HG03442 (cell line): ENCODE measurements around the gene DNAJC5G.
"Not testable (repeated sequence)": the region's sequence is repeated elsewhere in the genome, so short reads cannot be mapped to it uniquely, and the experiment has no call there.

Experiments
- ATAC-seq: cut with Tn5 transposase; IDR thresholded peaks from one replicate; pipeline ENCODE4 v1.9.1; 2021; ENCODE audit warnings: mild to moderate bottlenecking, moderate library complexity; ENCODE audit not compliant: unreplicated experiment

The DNAJC5G gene

DNA sequence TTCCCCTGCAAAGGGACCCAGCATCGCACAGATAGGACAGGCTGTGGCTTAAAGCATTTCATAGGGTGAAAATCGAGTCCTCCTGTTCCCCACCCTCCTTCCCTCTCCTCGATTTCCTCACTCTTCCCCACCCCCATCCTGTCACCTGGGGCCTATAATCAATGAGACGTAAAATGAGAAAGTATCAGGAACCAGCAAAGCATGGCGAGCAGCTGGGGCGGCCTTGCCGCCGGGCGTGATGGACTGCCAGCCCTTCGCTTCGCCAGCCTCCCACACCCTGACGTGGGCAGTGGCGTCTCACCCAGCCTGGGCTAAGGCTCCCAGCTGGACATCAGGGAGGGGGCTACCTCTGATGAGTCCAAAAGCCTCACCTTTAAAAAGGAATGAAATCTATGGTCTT, 23.5 kb upstream of the DNAJC5G start:
- no peak for ATAC-seq

DNA sequence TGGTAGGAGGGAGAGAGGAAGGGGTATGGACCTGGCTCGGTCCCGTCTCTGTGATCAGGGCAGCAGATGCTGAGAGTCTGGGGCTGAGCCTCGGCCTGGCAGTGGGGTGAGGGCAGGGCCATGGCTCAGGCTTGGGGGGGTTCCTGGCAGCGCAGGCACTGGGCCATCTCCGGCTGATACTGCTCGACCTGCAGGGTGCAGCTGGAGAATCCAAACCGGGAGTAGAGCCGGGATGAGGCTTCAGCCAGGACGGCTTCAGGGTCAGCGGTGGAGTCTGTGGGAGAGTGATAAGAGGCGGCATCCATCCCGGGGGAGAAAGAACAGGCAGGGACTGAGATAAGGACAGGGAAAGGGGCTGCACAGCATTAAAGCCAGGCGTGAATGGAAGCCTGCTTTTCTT, 20.0 kb upstream of the DNAJC5G start:
- no peak for ATAC-seq

DNA sequence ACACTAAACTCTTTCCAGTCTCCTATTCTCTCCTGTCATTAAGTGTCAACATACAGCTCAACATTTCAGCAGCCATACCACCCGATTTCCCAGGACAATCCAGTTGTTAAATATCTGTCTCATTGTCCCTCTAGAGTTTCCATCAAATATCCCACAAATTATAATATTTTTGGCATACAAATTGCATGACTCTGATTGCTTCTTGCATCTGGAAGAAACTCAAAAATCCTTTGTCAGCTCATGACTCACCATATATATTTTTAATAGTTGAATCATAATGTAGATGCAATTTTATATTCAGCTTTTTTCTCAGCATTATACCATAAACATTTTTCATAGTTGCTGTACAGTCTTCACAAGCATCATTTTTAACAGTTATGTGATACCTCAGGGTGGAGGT, 19.6 kb upstream of the DNAJC5G start:
- no peak for ATAC-seq

DNA sequence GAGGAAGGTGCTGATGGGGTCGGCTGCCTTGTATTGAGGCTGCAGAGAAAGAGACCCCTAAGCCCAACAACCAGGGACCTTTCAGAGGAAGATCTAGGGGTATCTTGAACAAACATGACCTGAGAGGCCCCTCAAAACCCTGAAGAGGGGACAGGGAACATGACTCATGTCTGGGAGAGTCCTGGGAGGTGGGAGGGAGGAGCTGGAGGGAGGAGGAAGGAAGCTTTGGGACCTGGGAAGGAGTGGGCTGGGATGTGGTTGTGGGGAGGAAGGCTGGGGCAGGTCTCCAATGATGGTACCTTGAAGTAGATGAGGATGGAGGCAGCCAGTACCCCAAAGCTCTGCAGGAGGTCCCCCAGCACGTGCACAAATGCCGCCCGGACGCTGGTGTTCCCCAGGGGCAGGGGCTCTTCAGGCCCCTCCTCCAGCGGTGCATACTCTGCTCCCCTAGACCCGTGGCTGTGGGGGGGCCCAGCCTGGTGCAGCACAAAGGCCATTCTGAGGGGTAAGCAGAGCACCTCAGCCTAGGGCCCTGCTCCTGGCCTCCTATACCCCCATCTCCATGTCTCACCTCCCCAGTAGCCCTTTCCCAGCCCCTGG, 18.3 kb upstream of the DNAJC5G start:
- ATAC-seq: no peak

DNA sequence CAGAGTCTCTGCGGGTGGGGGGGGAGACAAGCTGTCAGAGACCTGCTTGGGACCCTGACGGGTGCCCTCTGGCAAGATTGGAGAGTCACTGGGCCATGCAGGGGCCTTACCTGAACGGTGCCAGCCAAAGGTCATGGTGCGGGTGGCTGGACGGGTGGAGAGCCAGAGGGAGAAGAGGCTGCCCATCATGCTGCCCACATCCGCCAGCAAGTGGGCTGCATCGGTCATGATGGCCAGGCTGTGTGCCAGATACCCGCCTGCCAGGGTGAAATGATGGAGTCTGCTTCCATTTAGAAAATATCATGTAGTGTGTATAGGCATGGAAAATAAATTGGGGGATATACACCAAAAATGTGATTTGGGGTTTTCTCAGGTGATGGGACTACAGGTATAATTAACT, 17.2 kb upstream of the DNAJC5G start:
- ATAC-seq: no peak

DNA sequence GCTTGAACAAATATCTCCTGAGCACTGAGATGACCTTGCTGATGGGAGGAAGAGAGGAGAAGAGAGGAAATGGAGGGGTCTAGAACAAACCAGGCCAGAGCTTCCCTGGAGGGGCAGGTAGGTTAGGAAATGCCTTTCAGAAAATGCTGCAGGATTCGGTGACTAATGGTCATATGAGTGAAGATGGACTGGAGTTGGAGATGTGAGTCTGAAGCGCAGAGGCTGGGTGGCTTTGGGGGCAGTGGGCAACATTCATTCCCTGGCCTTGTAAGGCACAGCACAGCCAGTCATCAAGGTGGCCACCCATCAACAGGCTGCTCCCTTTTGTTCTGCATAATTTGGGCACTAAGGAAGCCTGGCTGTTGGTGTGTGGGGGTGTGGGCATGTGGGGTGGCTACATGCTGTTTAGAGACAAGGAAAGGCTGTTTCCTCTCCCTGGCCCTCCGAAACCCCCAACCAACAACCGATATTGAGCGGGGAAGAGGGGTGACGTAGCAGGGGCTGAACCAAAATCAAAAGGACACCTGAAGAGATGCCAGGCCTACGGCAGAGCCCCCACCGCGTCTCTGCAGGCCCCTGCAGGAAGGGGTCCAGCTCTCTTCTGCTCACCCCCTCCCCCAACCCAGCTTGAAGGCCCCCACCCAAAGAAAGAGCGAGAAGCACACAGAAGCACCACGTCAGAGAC, 13.8 kb upstream of the DNAJC5G start:
- ATAC-seq: no peak

DNA sequence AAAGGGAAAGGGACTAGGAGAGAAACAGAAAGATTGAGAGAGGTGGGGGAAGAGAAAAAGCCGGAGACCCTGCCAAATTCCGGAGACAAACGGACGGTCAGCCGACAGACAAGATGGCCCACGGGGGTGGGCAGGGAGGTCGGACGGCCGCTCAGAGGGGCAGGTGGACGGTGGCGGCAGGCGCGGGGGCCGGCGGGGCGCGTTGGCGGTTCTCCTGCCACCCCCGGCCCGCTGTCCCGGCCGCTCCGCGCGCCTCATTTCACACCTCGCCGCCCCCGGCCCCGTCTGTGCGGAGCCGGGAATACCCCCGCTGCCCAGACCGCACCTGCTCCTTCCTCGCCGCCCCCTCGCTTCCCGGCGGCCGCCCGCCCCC, 13.3 kb upstream of the DNAJC5G start:
- ATAC-seq: no peak

DNA sequence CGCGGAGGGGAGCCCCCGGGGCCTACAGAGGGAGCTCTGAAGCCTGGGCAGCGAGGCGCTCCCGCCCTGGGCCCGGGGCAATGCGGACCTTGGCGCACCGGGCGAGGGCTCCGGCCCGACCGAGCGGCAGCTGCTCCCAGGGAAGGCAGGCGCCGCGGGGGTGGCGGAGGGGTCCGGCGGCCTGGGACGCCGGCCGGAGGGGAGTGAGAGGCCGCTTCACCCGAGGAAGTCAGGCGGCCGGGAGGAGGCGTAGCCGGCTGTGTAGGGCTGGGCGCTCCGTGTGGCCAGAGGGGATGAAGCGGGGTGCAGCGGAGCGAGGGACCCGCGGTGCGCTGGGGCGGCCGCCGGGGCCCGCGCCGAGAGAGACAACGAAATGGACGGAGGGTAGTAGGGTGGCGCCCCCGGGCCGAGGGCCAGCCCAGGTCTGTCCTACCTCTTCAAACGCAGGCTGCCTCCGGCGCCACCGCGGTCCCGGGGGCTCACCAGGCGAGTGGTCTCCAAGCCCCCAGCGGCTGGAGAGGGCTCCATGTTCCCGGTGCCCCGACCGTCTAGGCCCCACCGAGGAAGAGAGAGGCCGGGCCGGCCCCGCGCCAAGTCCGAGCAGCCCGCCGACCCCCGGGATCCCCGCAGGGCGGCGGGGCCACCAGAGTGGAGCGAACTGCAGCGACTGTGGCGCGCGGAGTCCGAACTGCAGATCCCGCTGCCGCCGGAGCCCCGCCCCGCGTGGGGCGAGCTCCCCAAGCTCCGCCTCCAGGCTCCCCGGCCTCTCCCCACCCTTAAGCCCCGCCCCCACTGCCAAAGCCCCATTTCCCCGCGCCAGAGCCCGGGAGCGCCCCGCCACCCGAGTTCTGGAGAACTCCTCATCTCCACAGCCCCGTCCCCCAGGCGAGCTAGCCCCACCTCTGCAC, 12.6 kb upstream of the DNAJC5G start, which contains the start of gene SLC30A3:
SLC30A3 (minus strand) TSS at position 669 of the 908 bp plus-strand sequence; CDS start at position 528, 141 bp downstream.
- peak; percentile 42 for ATAC-seq

DNA sequence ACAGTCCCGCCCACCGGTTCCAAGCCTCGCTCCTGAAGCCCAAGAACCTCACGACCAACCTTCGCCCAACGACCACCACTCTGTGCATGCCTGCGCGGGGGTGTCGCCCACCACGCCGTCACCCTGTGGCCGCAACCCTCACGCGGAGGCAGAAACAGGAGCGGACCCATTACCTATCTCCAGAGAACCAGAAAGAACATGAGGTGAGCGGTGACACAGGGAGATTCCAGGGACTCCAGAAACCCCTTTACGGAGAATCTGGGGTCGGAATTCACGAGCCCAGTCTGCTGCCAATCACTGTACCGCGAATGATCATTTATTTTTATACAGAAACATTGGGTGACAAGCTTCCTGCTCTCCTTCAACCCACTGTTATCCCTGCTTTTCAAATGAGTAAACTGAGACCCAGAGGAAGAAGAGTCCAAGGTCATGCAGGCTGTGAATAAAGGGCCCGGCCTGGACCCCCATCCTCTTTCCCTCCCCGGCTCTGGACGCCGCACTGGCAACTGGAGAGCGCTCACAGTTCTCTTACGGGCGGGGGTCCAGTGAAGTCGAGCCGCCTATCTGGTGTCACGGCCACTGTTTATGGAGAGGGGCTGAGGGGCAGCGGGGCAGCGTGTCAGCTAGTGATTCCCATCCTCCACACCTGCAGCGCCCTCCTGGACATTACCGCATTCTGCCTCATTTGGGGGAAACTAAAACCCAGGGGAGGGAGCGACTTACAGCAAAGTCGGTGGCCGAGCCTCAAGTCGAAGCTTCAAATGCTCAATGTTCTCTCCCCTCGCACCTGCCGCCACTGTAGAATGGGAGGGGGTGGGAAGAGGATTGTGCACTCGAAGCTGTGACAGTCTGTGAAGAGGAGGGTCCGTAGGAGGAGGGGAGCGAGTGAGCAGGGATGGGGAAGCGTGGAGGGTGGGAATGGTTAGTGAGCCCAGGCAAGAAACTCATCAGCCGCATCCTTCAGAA, 11.7 kb upstream of the DNAJC5G start:
- ATAC-seq: no peak

DNA sequence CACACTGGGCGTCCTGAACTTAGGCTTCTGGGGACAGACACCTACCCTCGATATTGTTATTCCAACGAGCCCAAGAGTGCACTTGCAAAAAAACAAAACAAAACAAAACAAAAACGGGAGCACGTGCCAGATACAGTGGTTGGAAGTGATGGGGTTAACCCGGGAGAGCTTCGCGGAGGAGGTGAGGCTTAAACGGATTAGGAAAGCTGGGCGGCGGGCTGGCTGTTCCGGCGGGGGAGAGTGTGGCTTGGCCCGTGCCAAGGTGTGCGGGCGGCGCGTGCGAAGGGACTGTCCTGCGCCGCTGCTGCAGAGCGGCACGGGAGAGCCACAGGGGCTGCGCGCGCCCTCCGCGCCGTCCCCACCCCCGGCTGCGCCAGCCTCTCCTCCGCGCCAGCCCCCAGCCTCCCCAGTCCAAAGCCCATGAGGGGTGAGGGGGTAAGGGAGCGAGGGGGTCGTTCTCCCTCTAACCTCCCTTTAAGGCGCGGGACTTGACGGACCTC, 10.9 kb upstream of the DNAJC5G start:
- ATAC-seq: no peak

DNA sequence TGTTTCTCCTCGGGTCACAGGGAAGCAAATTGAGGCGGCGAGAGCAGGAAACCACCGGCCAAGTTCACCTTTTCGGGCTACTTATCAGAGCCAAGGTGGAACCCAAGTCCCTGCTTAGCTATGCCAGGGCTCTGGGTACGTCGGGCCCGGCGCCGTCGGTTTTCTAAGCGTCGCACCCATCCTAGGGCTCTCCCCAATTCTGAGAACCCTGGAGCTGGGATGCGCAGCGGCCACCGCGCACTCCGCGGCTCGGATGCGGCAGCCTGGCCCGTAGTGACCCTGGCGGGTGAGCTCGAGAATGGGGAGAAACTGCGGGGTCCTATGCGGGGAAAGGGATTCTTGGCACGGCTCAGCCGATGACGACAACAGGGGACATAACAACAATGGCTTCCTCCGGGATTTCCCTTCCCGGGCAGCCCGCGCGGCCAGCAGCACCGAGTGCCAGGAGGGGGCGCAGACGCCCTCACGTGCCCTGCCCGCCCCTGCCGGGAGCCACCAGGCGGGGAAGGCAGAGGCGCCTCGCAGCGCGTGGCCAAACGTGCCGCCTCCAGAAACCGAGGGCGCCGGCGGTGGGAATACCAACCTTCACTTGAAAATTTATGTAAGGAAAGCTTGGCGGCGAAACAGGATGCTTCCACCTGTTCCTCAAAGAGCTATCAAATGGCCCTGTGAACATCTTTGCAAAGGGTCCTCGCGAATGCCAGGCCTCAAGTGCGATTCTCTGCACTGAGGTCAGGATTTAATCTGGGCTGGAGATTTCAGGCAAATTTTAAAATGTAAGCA, 10.3 kb upstream of the DNAJC5G start:
- no peak for ATAC-seq

DNA sequence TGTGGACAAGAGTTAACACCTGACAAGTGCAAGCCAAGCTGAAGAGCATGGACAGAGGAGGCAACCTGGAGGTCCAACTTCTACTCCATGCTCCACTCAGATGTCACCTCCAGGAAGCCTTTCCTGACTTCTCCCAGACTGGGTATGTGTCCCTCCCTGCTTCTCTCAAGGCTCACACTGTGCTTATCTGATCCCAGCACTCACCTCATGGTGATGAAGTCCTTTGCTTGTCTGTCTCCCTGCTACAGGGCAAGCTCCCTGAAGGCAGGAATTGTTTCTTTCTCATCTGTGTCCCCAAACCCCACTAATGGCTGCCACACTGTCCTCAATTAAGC, 9.7 kb upstream of the DNAJC5G start:
- ATAC-seq: no peak

DNA sequence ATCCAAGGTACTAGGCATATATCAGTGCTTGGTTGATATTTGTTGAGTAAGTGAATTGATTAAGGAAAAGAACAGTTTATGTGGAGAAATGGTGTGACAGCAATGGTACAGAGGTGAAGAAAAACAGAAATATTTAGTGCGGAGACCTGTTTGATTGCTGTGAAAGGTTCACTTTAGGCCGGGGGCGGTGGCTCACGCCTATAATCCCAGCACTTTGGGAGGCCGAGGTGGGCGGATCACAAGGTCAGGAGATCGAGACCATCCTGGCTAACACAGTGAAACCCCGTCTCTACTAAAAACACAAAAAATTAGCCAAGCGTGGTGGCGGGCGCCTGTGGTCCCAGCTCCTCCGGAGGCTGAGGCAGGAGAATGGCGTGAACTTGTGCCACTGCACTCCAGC, 6.9 kb upstream of the DNAJC5G start:
- ATAC-seq: not testable (repeated sequence)

DNA sequence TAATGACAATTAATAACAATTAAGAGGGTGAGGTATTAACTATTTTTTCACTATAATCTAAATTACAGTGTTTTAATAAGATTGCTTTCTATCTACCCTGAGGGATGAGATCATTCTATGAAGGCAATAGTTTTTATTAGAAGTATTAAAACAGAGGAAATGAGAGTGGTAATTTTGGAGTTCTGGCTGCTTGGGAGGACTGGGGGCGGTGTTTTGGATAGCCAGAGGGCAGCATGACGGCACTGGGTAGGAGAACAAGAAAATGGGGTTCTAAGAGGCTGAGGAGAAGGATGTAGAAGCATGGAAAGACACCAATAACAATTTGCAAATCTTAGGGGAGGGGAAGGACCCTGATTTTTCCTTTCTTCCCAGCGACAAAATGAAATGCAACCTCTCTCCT, 5.1 kb upstream of the DNAJC5G start:
- ATAC-seq: no peak

DNA sequence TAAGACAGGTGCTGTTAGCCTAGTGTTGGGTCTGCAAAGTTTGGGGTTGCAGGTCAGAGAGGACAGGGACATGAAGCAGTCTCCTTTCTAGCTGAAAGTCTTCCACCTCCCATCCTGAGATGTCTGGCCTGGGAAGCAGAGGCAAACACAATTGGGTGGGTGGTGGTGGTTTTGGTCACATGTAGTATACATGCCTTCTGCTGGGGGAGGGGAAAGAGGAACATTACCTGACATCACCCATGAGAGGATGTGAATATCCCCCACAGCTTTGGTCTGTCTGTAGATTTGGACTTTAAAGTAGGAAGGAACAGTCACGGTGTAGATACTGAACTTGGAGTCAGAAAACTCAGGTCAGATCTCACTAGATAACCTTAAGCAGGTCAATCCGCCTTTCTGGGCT, 4.6 kb upstream of the DNAJC5G start:
- ATAC-seq: no peak

DNA sequence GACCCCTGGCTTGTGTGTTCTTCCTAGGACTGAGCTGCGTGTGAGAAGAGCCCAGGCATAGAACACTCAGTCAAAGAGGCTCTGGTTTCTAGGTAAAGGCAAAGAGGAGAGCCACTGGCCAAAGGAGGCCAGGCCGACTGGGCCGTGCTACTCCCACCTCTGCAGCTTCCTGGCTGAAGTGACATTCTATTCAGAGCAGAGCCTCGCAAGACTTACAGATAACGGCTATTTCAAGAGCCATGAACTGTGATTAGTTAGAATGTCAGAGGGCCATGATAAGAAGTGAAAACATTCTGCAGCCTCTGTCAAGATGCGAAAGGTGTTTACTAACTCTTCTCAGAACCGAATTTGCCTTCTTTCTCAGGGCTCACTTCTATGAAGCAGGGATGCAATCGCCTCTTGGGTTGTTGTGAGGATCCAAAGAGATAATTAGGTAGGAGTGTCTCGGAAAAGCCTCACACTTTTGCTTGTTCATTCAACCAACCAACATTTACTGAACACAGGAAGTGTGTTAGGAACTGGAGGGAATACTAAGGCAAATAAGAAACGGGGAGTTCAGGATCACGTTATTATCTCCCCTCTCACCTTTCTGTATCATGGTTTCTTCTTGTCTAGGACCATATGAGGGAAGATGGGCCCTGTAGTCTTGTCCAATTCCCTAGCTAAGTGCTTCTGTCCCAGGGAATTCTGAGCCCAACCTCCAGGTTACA, 3.4 kb upstream of the DNAJC5G start:
- ATAC-seq: no peak

DNA sequence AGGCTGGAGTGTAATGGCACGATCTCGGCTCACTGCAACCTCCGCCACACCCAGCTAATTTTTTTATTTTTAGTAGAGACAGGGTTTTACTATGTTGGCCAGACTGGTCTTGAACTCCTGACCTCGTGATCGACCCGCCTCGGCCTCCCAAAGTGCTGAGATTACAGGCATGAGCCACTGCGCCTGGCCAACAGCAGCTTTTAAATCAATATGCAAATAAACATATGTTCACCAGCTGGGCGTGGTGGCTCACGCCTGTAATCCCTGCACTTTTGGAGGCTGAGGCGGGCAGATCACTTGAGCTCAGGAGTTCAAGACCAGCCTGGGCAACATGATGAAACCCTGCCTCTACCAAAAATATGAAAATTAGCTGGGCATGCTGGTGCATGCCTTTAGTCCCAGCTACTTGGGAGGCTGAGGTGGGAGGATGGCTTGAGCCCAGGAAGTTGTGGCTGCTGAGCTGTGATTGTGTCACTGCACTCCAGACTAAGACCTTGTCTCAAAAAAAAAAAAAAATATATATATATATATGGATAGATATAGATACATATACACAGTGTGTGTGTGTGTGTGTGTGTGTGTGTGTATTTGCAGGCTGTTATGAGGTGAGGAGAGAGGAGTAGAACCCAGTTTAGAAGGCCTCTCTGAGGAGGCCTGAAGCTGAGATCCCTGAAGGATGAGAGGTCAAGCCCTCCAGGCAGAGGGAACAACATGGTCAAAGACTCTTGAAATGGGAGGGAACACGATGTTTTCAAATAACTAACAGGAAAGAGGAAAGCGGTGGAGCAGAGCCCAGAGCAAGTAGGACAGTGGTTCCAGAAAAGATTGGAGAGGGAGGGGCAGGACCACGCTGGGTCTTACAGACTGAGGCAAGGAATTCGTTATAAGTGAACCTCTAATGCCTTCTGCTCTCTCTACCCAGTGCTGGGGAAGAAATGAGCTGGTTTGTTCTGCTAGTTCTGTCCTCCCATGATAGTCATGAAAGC, 2.4 kb upstream of the DNAJC5G start:
- ATAC-seq: not testable (repeated sequence)

DNA sequence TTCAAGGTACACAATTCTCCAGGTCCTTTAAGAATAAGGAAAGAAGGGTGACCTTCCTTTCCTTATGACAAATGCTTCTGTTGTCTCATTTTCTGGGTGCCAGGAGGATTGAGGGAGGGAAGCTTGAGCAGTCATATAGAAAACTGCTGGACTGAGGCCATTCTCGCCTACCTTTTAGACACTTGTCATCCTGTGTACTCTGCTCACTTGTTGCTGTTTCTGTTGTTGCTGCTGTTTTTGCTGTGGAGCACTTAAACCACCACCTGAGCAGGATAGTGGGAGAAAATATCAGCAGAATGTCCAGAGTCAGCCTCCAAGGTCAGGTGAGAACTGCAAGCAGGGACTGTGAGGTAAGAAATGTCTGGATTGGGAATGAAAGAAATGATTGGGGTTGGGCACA, 2.8 kb downstream of the DNAJC5G start:
- ATAC-seq: no peak
